Measurements from ENCODE around the gene PDE6D. TPM values are rescaled to one million over a fixed set of nuclear protein-coding genes. Genes with fewer than 3 reads are reported as not detected.

PDE6D gene
- total and polyA plus RNA-seq, 2 of the 13 experiments (the other 11 are each of a cell fraction or from before 2014, with no cell fraction given), result 14.1 to 23.2 TPM

GRCh38 chr2:231780123-231780908 lies 766 bp downstream of the PDE6D start (continued):
- TF ChIP-seq PRDM15 (CRISPR knock-in tag; IDR thresholded peaks at IDR 0.05) (no peak), MNT (IDR thresholded peaks at IDR 0.05) (no peak), U2AF1 (optimal IDR thresholded peaks at IDR 0.05; ENCODE audit: low read depth, low read length) (no peak), LCORL (IDR thresholded peaks at IDR 0.05) (no peak), LCORL (CRISPR knock-in tag; IDR thresholded peaks at IDR 0.05) (no peak), ESRRA (CRISPR knock-in tag; IDR thresholded peaks at IDR 0.05; ENCODE audit: low read depth) (0 out of 2 replicates have a peak, but pooled peaks have one; percentile 15), POLR2A (IDR thresholded peaks at IDR 0.05; ENCODE audit: insufficient read depth in 1 of 2, low read depth in 2 of 2, low read length in 2 of 2) (no peak), THAP11 (CRISPR knock-in tag; IDR thresholded peaks at IDR 0.05) (peak; percentile 70; the same call in 1 of the 2 replicates), HDAC2 (CRISPR knock-in tag; IDR thresholded peaks at IDR 0.05) (peak; percentile 64; the same call in 1 of the 2 replicates), ZNF607 (CRISPR knock-in tag; IDR thresholded peaks at IDR 0.05; ENCODE audit: borderline replicate concordance) (peak; percentile 56; the same call in 1 of the 2 replicates), ZSCAN9 (CRISPR knock-in tag; IDR thresholded peaks at IDR 0.05; ENCODE audit: borderline replicate concordance) (peak; percentile 58; the same call in 1 of the 2 replicates), ZNF580 (CRISPR knock-in tag; IDR thresholded peaks at IDR 0.05; ENCODE audit: borderline replicate concordance, low read depth) (0 out of 2 replicates have a peak, but pooled peaks have one; percentile 47), PAF1 (CRISPR knock-in tag; IDR thresholded peaks at IDR 0.05) (no peak), ZMYM3 (CRISPR knock-in tag; IDR thresholded peaks at IDR 0.05) (no peak), KDM6A (CRISPR knock-in tag; IDR thresholded peaks at IDR 0.05; ENCODE audit: low read depth) (no peak), TFDP2 (CRISPR knock-in tag; IDR thresholded peaks at IDR 0.05) (no peak), FOXK1 (CRISPR knock-in tag; IDR thresholded peaks at IDR 0.05; ENCODE audit: borderline replicate concordance, low read depth) (peak; percentile 28; the same call in 1 of the 2 replicates), DZIP1 (CRISPR knock-in tag; IDR thresholded peaks at IDR 0.05) (no peak)
